HG03064 (cell line): ENCODE data around the gene SDSL.

Experiments
- ATAC-seq: cut with Tn5 transposase; IDR thresholded peaks from one replicate; pipeline ENCODE4 v1.9.1; 2021; ENCODE audit warnings: low read depth; ENCODE audit not compliant: unreplicated experiment

Gene SDSL

DNA sequence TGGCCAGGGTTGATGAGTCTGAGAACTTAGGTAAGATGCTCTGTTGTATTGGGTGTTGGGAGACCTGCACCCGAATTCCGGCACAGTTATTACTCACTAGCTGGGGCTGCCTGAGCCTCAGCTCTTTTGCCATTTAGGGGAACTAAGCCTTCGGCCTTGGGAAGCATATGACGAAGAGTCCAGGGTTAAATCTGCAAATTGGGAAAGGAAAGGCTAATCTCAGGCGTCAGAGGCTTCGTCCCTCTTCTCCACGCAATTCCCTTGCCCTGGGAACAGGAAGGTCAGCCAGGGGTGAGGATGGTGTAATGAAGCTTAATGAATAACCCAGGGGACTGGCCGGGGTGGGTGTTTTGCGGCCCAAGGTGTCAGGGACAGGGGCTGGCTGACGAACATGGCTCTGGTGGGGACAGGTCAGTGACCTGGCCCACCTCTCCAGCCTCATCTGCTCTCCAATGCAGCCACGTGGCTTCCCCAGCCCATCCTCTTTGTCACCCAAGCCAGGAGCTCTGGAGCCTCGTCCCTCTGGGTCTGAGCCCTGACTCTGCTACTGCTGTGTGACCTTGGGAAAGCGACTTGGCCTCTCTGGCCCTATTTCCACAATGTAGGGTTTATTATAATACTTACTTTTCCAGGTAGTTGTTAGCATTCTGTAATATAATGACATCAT lies 3.8 kb upstream of the SDSL start:
- ATAC-seq, result no peak

DNA sequence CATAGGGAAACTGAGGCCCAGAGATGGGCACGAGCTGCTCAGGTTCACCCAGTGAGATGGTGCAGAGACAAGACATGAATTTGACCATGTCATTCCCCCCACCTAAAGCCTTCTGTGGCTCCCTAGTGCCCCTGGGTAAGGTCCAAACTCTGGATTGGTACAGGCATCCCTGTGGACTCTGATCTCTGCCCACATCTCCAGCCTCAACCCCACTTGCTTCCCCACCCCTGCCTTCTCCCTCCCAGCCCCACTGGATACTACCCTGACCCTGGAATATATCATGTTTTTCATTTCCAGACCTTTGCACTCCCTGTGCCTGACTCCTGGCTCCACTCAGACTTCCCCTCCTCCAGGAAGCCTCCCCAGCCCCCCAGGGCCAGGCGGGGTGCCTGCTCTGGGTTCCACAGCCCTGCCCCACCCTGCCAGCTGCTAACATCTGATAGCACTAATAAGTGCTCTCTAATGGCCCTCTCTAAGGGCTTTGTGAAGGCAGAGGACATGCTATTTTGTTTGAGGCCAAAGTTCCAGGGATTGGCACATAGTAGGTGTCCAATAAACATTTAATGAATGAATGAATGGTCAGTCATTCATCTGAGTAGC lies 1.1 kb upstream of the SDSL start:
- ATAC-seq, result no peak

DNA sequence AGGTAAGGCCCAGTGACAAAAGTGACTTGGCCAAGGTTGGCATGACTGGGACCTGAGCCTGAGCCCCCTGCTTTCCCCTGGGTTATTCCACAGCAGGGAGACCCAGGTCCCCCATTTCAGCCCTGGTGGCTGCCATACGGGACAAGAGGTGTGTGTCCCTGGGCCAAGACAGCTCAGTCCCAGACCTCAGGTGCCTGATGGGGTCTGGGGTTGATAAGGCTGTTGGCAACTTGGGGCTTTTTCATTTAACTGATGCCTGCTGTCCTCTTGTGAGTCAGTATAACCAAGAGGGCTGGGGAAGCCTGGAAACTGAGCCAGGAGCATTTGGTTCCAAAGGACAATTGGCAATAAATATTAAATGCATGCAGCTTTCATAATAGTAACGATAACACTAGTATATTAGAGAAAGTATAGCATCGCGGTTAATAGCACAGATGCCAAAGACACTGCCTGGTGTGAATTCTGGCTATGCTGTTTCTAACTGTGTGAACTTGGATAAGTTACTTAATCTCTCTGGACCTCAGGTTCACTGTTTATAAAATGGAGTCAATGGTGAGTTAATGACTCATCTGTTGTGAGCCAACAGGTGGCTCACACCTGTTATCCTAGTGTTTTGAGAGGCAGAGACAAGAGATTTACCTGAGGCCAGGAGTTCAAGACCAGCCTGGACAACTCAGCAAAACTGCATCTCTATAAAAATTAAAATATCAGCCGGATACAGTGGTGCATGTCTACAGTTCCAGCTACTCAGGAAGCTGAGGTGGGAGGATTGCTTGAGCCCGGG lies 898 bp downstream of the SDSL start:
- ATAC-seq, result no peak

DNA sequence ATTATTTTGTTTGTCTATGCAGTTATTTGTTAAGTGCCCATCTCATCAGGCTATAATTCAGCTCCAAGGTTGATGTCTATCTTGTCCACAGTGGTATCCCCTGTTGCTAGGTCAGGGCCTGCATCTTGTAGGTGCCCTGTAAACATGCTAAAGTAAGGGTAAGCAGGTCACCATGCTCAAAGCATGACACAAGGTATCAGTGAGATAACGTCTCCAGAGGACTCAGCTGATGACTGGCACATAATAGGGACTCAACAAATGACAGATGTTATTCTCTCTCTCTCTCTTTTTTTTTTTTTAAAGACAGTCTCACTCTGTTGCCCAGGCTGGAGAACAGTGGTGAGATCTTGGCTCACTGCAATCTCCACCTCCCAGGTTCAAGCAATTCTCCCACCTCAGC lies 2.3 kb downstream of the SDSL start:
- ATAC-seq, result no peak

DNA sequence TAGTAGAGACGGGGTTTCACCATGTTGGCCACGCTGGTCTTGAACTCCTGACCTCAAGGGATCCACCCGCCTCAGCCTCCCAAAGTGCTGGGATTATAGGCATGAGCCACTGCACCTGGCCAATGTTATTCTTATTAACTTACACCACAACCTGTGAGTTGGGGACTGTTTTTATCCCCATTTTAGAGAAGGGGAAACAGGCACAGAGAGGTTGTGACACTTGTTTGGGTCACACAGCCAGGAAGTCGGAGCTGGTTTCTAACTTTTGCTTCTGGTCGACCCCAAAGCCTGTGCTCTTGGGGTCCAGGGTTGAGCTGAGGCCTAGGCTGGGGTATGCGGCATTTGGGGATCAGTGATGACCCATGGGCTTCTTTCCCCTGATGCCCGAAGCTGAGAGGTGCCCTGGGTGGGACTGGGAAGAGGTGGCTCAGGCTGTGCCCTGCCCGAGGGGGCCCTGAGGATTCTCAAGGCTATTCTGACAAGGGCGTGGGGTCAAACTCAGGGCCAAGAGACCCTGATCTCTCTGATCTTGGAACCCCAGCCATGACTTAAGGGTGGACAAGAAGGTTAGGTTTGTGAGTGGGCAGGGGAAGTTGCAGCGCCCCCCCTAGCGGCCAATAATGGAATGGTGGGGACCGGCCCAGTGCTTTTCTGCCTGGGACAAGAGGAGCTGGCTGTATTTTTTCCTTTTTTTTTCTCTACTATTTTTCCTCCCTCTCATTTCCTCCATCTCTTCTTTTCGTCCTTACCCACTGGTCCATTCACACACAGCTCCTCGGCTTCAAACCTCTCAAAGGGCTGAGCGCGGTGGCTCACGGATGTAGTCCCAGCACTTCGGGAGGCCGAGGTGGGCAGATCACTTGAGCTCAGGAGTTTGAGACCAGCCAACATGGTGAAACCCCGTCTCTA lies 3.0 kb downstream of the SDSL start:
- ATAC-seq, result no peak

DNA sequence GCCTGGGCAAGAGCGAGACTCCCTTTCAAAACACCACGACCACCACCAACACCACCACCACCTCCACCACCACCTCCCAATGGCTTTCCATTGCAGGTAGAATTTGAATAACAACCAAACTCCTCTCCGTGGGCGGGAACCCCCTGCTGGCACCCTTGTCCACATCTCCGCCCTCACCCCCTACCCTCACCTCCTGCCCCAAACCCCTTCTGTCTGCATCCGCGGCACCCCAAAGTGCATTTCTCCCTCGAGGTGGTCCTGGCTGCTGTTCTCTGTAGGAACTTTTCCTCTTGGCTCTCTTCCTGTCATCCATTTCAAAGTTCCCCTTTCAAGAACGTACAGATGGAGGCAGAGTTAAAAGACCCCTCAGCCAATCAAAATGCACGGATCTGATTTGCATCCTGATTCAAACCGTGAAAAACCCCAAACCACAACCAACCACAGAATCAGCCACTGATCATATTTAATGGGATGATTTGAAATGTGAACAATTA lies 3.8 kb downstream of the SDSL start:
- no peak for ATAC-seq

DNA sequence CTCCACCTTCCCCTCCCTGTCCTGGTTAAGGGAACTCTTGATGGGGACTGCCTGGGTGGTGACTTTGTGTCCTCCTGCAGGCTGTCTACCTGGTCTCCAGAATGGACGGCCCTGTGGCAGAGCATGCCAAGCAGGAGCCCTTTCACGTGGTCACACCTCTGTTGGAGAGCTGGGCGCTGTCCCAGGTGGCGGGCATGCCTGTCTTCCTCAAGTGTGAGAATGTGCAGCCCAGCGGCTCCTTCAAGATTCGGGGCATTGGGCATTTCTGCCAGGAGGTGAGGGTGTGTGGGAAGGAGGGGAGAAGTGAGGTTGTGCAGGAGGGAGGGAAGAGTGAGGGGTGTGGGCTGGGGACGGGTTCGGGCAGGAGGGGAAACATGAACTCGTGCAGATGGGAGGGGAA lies 5.7 kb downstream of the SDSL start:
- no peak for ATAC-seq

DNA sequence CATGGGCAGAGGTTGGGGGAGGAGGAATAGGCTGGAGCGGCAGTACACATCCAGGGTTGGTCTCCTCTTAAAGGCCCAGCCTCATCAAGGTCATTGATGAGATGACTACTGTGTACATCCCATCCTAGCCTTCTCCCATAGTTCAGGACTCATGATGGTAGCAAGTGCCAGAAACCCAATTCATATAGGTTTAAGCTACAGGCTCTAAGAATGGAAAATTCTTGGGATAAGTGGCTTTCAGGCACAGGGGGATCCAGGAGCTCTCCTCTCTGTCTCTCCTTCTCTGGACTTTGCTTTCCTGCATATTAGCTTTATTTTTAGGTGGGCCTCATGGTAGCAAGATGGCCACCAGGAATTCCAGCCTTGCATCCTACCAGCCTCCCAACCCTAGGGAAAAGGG lies 6.3 kb downstream of the SDSL start:
- ATAC-seq, result no peak

DNA sequence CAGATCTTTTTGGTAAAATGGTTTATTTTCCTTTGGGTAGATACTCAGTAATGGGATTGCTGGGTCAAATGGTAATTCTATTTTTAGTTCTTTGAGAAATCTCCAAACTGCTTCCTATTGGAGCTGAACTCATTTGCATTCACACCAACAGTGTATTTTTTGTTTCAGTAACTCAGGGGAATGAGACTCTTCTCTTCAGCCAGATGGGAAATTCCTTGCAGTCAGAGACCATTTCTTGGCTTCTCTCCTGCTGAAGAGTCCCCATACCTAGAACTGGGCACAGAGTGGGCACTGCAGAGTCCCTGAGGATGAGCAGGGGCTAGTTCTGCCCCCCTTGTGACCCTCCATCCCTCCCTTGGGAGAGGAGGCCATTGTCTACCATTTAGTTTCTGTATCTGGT lies 10.8 kb downstream of the SDSL start:
- no peak for ATAC-seq

DNA sequence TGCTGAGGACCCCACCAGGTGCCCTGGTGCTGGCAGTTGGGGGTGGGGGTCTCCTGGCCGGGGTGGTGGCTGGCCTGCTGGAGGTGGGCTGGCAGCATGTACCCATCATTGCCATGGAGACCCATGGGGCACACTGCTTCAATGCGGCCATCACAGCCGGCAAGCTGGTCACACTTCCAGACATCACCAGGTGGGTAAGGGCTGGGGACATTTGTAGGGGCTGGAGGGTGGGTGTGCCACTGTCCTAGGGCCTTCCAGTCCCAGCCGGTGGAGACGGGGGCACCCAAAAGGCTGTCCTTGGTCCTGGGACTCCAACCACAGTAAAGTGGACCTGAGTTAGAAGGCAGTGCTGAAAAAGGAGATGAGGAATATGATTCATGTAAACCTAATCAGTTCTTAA lies 13.2 kb downstream of the SDSL start:
- no peak for ATAC-seq

DNA sequence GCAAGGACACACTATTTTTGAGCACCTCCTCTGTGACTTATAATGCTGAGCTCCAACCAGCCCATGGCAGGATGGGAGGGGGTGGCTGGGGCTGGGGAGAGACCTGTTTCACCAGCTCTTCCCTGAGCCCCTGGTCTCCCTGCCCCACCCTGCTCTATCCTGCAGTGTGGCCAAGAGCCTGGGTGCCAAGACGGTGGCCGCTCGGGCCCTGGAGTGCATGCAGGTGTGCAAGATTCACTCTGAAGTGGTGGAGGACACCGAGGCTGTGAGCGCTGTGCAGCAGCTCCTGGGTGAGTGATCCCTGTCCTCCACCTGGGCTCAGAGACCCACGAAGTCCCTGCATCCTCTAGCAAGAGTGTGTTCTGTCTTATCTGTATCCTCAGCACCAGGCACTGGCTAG lies 14.4 kb downstream of the SDSL start:
- ATAC-seq, result no peak

DNA sequence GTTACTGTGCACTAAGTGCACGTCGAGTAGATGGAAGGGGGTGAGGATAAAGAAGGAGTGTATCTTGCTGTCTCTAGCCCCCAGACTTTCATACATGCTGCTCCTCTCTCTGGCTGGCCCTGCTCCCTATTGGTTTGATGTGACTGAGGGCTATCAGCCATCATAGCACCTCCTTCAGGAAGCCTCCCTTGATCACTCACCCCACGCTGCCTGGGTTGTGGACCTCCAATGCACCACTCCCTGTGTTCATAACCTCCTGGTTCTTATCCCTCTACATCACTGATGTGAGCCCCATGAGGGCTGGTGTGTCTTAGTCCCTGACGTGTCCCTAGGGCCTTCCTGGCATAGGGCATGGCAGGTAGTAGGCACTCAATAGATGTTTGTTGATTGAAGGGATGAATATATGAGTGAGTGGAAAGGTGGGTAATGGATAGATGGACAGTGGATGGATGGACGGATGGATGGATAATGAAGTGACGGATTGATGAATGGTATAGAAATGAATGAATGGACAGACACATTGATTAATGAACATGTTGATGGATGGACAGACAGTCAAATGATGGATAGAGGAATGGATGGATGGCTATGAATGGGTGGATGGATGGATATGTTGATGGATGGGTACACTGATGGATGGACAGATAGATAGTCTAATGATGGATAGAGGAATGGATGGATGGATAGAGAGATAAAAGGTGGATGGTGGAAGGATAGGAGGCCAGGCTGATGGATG lies 15.0 kb downstream of the SDSL start:
- no peak for ATAC-seq

DNA sequence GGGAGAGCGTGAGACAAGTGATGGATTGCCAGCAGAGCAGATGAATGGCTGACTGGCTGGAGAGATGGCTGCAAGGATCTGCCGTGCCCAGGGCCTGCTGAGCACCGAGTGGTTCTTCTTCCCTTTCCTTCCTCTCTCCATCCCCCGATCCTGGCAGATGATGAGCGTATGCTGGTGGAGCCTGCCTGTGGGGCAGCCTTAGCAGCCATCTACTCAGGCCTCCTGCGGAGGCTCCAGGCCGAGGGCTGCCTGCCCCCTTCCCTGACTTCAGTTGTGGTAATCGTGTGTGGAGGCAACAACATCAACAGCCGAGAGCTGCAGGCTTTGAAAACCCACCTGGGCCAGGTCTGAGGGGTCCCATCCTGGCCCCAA lies 15.5 kb downstream of the SDSL start:
- ATAC-seq, result no peak

DNA sequence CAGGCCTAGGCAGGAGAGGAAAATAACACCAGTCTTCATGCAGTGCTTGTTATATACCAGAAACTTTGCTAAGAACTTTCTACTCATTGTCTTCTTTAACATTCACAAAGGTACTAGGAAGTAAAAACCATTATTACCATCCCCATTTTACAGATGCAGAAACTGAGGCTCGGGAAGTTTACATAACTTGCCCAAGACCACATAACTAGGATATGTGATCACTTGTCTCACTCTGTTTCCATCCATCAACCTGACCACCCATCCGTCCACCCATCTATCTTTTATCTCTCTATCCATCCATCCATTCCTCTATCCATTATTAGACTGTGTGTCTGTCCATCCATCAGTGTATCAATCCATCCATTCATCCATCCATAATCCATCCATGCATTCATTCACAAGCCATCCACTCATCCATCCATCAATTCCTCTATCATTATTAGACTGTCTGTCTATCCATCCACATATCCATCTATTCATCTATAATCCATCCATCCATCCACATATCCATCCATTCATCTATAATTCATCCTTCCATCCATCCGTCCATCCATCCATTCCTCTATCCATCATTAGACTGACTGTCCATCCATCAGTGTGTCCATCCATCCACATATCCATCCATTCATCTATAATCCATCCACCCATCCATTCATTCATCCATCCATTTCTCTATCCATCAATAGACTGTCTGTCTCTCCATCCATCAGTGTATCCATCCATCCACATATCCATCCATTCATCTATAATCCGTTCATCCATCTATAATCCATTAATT lies 16.5 kb downstream of the SDSL start:
- no peak for ATAC-seq

DNA sequence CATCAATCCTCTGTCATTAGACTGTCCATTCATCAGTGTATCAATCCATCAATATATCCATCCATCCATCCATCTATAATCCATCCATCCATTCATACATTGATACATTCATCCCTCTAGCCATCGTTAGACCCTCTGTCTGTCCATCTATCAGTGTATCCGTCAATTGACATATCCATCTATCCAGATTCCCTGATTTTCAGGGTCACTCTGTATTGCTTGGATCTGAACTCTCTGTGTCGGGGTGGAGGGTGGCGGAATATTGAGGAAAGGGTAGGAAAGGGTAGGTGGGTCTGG lies 17.1 kb downstream of the SDSL start:
- ATAC-seq, result no peak

DNA sequence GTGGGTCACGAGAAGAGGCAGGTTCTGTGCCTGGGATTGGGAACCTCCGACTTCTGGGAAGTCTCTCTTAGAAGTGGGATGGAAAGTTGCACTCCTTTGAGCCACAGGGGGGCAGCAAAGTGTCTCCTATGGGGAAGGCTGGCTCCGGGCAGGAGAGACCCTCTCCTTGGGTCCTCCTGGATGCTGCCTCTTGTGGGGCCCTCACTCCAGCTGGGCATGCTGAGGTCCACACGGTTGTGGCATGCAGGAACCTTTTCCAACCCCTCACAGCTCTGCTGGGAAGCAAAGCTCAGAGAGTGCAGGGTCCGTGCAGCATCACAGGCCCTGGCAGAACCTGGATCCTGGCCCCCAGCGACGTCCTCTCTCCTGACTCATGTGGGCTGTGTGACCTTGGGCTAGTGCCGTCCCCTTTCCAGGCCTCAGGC lies 17.4 kb downstream of the SDSL start:
- ATAC-seq, result no peak

DNA sequence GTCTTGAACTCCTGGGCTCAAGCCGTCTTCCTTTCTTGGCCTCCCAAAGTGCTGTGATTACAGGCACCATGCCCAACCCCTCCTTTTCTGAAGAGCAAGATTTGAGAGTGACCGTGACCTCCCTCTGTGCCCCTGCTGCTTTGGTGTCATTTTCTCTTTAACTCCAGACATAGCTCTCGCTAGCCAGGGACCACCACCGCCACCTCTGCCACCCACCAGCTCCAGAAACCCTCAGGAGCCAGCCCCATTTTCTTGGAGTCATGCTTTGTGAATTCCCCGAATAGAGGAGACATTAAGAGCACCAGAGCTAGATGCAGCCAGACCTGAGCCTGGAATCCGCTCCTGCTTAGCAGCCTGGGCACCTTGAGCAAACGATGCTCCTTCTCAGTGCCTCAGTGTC lies 18.2 kb downstream of the SDSL start:
- no peak for ATAC-seq

DNA sequence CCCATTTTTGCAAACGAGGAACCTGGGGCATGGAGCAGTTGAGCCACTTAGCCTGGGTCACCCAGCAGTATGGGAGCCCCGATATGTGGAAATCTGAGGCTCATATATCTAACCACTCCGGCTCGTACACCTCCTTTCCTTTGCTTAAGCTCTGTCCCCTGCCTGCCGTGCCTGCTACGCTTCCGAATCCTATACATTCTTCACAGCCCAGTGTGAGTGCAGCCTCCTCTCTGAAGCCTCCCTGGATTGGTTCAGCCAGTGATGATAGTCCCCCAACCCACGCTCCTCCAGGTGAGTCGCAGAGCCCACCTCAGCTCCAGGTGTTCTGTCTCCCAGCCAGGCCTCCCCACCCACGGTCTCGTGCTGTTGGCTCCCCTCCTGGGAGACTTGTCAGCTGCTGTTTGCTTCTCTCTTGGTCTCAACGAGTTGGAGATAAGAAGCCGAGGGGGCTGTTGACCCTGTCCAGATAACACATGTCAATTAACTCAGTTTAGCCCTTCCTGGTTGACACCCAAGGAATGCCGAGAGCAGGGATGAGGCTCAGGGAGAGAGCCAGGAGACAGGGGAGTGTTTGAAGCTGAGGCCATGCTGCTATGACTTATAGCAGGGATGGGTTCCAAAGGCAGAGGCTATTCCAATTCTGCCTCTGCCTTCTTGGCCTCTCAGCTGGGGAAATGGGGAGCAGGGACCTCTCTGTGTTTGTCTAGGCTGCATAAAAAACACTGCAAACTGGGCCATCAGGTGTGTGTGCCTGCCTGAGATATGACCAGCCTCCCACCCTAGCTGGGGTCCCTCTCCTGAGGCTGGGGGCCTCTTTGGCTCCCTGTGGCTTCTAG lies 19.0 kb downstream of the SDSL start:
- ATAC-seq, result no peak

DNA sequence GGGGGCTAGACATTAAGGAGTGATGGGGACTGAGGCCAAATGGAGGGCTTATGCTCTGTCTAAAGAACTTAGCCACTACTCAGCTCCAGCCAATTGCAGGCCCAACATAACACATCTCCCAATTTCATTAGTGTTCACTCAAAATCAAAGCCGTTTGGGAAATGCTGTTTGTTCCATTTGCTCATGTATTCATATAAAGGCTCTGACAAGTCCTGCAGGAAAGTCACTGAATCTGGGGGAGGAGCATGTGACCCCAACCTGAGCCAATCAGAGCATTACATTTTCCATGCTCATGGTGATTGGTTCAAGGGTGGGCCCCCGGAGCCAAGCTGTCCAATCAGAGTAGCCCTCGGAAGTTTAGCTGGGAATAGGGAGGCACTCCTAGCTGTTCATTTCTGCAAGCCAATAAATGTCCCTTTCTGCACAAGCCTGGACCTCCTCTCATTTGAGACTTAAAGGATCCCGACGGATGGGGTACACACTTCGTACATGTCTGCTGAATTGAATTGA lies 20.9 kb downstream of the SDSL start:
- no peak for ATAC-seq
